IMR-90 (cell line): ENCODE data around the gene PDCD6IP.

ENCODE experiments used
- MAZ ChIP-seq: IDR thresholded peaks from 2 replicates; pipeline ENCODE4 v1.6.1; 2012; ENCODE audit warnings: low read depth, mild to moderate bottlenecking, low read length, improper control_type of control experiment, moderate library complexity, borderline replicate concordance
- POLR2A ChIP-seq: IDR thresholded peaks from 2 replicates; pipeline ENCODE4 v1.6.1; 2012; ENCODE audit warnings: mild to moderate bottlenecking, low read depth, low read length

DNA sequence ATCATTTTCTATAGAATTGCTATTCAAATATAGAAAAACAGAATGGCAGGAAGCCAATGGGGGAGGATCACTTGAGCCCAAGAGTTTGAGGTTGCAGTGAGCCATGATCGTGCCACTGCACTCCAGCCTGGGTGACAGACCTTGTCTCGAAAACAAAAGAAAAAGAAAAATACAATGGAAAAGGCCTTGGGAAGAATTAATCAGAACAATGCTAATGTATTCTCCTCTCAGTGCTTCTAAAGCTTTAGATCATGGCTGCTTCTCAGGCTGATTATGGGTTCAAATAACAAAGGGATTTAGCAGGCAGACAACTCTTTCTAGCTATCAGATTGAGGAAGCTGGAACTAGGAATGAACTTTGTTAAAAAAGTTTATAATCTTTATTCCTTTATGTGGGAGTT, 115.8 kb downstream of the PDCD6IP start:
- no peak for TF ChIP-seq POLR2A
- no peak for TF ChIP-seq MAZ
